Effector memory CD4-positive, alpha-beta T cell (primary cell): ENCODE results near the gene HNF1A.
A peak's percentile ranks its signal among the peaks of the same experiment; 100 is the strongest.
"Not testable (repeated sequence)": the region's sequence is repeated elsewhere in the genome, so short reads cannot be mapped to it uniquely, and the experiment has no call there.

Experiments
- DNase-seq, 3 donors: peaks; one replicate each; pipeline ENCODE4 v3.0.0-alpha.2; 2020
- H3K27ac ChIP-seq: 2 replicates; pipeline ENCODE4 v1.7.0; 2013; ENCODE audit warnings: mild to moderate bottlenecking, low read length, moderate library complexity; ENCODE audit not compliant: insufficient read depth, poor library complexity, severe bottlenecking
- H3K27me3 ChIP-seq: replicated peaks from 2 replicates; pipeline ENCODE4 v1.7.0; 2013; ENCODE audit warnings: mild to moderate bottlenecking, low read length; ENCODE audit not compliant: insufficient read depth, control insufficient read depth, poor library complexity, severe bottlenecking
- H3K36me3 ChIP-seq: 2 replicates; pipeline ENCODE4 v1.7.0; 2013; ENCODE audit warnings: mild to moderate bottlenecking, low read length, moderate library complexity; ENCODE audit not compliant: control insufficient read depth, insufficient read depth
- H3K4me1 ChIP-seq: 2 replicates; pipeline ENCODE4 v1.7.0; 2013; ENCODE audit warnings: low read length, mild to moderate bottlenecking; ENCODE audit not compliant: control insufficient read depth, insufficient read depth, poor library complexity, severe bottlenecking
- H3K4me3 ChIP-seq: 2 replicates; pipeline ENCODE4 v1.7.0; 2013; ENCODE audit warnings: low read length, low read depth, mild to moderate bottlenecking; ENCODE audit not compliant: insufficient read depth, poor library complexity, severe bottlenecking
- H3K9me3 ChIP-seq: 2 replicates; pipeline ENCODE4 v1.7.0; 2013; ENCODE audit warnings: mild to moderate bottlenecking, low read length, moderate library complexity; ENCODE audit not compliant: control insufficient read depth

The HNF1A gene

DNA sequence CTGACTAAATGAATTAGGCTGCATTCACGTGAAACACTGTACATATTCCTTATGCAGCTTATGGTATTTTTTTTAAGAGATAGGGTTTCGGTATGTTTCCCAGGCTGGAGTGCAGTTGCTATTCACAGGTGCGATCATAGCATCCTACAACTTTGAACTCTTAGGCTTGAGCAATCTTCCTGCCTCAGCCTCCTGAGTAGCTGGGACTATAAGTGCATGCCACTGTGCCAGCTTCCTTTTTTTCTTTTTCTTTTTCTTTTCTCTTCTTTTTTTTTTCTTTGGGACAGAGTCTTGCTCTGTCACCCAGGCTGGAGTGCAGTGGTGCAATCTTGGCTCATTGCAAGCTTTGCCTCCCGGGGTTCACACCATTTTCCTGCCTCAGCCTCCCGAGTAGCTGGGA is 38.3 kb upstream of the HNF1A start:
- no peaks in the 10 kb centered on the region for H3K36me3 ChIP-seq
- H3K27ac ChIP-seq = no peak overlapping the region
- no peak for DNase-seq
- no peaks in the 10 kb centered on the region for H3K9me3 ChIP-seq
- H3K4me1 ChIP-seq = no peaks in the 10 kb centered on the region
- H3K27me3 ChIP-seq = no peaks in the 10 kb centered on the region
- no peak overlapping the region for H3K4me3 ChIP-seq

DNA sequence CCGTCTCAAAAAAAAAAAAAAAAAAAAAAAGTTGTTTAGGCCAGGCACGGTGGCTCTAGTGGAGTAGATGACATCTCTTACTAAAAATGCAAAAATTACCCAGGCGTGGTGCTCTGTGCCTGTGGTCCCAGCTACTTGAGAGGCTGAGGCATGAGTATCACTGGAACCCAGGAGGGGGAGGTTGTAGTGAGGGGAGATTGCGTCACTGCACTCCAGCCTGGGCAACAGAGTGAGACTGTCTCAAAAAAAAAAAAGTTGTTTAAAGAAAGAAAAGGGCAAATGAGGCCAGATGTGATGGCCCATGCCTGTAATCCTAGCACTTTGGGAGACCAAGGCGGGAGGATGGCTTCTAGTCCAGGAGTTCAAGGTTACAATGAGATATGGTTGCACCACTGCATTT is 37.5 kb upstream of the HNF1A start:
- no peaks in the 10 kb centered on the region for H3K27me3 ChIP-seq
- H3K9me3 ChIP-seq = no peaks in the 10 kb centered on the region
- H3K27ac ChIP-seq = no peak overlapping the region
- DNase-seq = no peak
- H3K4me1 ChIP-seq = no peaks in the 10 kb centered on the region
- no peak overlapping the region for H3K4me3 ChIP-seq
- no peaks in the 10 kb centered on the region for H3K36me3 ChIP-seq

GRCh38 chr12:120941412-120941811 is 36.9 kb upstream of the HNF1A start:
- H3K4me1 ChIP-seq = no peaks in the 10 kb centered on the region
- H3K36me3 ChIP-seq = no peaks in the 10 kb centered on the region
- no peak overlapping the region for H3K27ac ChIP-seq

GRCh38 chr12:120941846-120942405 is 36.4 kb upstream of the HNF1A start:
- H3K4me3 ChIP-seq = no peak overlapping the region
- no peaks in the 10 kb centered on the region for H3K36me3 ChIP-seq
- no peaks in the 10 kb centered on the region for H3K27me3 ChIP-seq
- DNase-seq = no peak
- H3K27ac ChIP-seq = no peak overlapping the region
- no peaks in the 10 kb centered on the region for H3K9me3 ChIP-seq
- H3K4me1 ChIP-seq = no peaks in the 10 kb centered on the region

More at GRCh38 chr12:120941412-120941811, 36.9 kb upstream of the HNF1A start:
- DNase-seq = no peak
- H3K9me3 ChIP-seq = no peaks in the 10 kb centered on the region
- H3K4me3 ChIP-seq = no peak overlapping the region
- no peaks in the 10 kb centered on the region for H3K27me3 ChIP-seq

GRCh38 chr12:120943482-120943881 is 34.9 kb upstream of the HNF1A start:
- Histone ChIP-seq H3K36me3 (no peaks in the 10 kb centered on the region), H3K4me3 (no peak overlapping the region), H3K4me1 (no peaks in the 10 kb centered on the region), H3K27me3 (no peaks in the 10 kb centered on the region), H3K9me3 (no peaks in the 10 kb centered on the region), H3K27ac (no peak overlapping the region)
- no peak for DNase-seq

DNA sequence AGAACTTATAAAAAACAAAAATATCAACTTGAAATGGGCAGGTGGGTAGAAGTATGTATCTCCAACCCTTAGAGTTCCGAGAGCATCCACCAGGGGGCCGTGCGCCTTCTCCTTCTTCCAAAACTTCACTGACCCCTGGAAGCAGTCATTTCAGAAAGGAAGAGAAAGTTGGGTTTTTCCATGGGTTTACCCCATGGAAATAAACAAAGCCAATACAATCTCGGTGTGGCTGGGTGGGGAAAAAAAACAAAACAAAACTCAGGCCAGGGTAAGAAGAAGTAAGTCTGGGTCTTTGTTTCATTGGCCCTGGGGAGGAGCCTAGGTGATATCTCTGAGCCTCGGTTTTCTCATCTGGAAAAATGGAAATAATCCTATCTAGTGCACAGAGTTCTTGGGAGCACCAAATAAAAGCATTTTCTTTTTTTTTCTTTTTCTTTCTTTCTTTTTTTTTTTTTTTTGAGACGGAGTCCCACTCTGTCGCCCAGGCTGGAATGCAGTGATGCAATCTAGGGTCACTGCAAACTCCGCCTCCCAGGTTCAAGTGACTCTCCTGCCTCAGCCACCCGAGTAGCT is 33.6 kb upstream of the HNF1A start:
- H3K27me3 ChIP-seq = no peaks in the 10 kb centered on the region
- H3K27ac ChIP-seq = no peak overlapping the region
- DNase-seq = peak; percentile 9 to 38 (median 9)
- no peak overlapping the region for H3K4me3 ChIP-seq
- no peaks in the 10 kb centered on the region for H3K9me3 ChIP-seq
- no peaks in the 10 kb centered on the region for H3K4me1 ChIP-seq
- H3K36me3 ChIP-seq = no peaks in the 10 kb centered on the region

DNA sequence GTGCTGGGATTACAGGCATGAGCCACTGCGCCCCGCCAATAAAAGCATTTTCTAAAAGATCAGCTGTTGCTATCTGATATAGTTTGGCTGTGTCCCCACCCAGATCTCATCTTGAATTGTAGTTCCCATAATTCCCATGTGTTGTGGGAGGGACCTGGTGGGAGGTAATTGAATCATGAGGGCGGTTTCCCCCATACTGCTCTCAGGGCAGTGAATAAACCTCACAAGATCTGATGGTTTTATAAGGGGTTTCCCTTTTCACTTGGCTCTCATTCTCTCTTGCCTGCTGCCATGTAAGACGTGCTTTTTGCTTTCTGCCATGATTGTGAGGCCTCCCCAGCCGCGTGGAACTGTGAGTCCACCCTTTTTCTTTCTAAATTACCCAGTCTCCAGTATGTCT is 32.8 kb upstream of the HNF1A start:
- H3K9me3 ChIP-seq, H3K36me3 ChIP-seq, H3K4me1 ChIP-seq, H3K27ac ChIP-seq, H3K27me3 ChIP-seq, H3K4me3 ChIP-seq, DNase-seq: not testable (repeated sequence)

DNA sequence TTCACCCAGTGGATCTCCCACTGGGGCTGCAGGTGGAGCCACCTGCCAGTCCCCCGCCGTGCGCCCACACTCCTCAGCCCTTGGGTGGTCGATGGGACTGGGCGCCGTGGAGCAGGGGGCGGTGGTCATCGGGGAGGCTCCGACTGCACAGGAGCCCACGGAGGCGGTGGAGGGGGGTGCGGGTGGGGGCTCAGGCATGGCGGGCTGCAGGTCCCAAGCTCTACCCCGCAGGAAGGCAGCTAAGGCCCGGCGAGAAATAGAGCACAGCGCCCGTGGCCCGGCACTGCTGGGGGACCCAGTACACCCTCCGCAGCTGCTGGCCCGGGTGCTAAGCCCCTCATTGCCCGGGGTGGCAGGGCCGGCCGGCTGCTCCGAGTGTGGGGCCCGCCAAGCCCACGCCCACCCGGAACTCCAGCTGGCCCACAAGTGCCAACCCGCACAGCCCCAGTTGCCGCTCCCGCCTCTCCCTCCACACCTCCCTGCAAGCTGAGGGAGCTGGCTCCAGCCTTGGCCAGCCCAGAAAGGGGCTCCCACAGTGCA is 28.0 kb upstream of the HNF1A start:
- not testable (repeated sequence) for H3K27me3 ChIP-seq, H3K4me3 ChIP-seq, H3K36me3 ChIP-seq, H3K27ac ChIP-seq, DNase-seq, H3K4me1 ChIP-seq, H3K9me3 ChIP-seq

- Histone ChIP-seq H3K4me1 (no peaks in the 10 kb centered on the region), H3K36me3 (no peaks in the 10 kb centered on the region), H3K9me3 (no peaks in the 10 kb centered on the region), H3K4me3 (no peak overlapping the region), H3K27ac (no peak overlapping the region), H3K27me3 (no peaks in the 10 kb centered on the region)
- DNase-seq = no peak
Measured at GRCh38 chr12:120950807-120951206, 27.5 kb upstream of the HNF1A start.

- no peak overlapping the region for H3K27ac ChIP-seq
- H3K4me1 ChIP-seq = no peaks in the 10 kb centered on the region
- H3K9me3 ChIP-seq = no peaks in the 10 kb centered on the region
- no peak for DNase-seq
- H3K4me3 ChIP-seq = no peak overlapping the region
- no peaks in the 10 kb centered on the region for H3K27me3 ChIP-seq
- no peaks in the 10 kb centered on the region for H3K36me3 ChIP-seq
Measured at GRCh38 chr12:120955232-120955631, 23.1 kb upstream of the HNF1A start.
